HG02623 (cell line): ENCODE results near the gene GLI2.

Experiments
- ATAC-seq: cut with Tn5 transposase; IDR thresholded peaks from one replicate; pipeline ENCODE4 v1.9.1; 2021; ENCODE audit warnings: moderate library complexity; ENCODE audit not compliant: unreplicated experiment

The GLI2 gene

GRCh38 chr2:120783969-120784372, 48.3 kb downstream of the GLI2 start:
- ATAC-seq, result no peak
